Stimulated activated CD8-positive, alpha-beta memory T cell treated with anti-CD3 and anti-CD28 coated beads, Interleukin-2, amount 100 ng/mL, for 48 hours (primary cell): Measurements from ENCODE around the gene TTBK2.
"Not testable (repeated sequence)": the region's sequence is repeated elsewhere in the genome, so short reads cannot be mapped to it uniquely, and the experiment has no call there.

Experiments
- DNase-seq, 2 donors: peaks; one replicate each; pipeline ENCODE4 v3.0.0-alpha.2; 2020; ENCODE audit warnings: low read depth in 2 of 2

TTBK2 gene

GRCh38 chr15:42908538-42908937 lies 12.0 kb downstream of the TTBK2 start:
- no peak for DNase-seq

DNA sequence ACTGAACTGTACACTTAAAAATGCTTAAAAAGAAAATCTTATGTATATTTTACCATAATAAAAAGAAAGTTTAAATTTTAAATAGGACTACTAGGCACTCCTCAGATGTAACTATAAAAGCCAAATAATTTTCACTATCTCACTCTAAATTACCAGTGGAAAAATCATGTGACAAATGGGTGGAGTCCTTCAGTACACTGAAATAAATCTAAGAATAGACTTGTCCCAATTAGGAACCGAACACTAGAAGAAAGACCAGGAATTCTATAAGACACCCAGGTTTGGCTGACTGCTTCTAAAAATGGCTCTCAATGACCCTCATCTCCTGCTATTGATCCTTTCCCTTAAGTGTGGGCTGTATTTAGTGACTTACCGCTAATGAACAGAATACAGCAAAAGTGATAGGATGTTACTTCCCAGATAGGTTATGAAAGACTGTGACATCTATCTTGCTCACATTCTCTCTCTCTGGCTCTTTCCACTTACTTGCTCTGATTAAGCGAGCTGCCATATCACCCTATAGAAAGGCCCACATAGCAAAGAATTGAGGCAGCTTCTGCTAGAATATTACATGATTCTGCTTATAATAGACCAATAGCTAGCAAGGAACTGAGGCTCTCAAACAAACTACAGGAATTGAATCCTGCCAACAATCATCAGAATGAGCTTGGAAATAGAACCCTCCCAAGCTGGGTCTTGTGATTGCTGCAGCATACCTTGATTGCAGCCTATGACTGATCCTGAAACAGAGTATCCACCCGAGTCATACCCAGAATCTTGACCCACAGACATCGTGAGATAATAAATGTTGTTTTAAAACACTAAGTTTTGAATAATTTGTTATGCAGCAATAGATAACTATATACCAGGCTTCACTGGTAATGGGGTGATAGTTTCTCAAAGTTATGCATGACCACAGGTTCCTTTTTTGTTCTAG lies 16.9 kb downstream of the TTBK2 start:
- no peak for DNase-seq

DNA sequence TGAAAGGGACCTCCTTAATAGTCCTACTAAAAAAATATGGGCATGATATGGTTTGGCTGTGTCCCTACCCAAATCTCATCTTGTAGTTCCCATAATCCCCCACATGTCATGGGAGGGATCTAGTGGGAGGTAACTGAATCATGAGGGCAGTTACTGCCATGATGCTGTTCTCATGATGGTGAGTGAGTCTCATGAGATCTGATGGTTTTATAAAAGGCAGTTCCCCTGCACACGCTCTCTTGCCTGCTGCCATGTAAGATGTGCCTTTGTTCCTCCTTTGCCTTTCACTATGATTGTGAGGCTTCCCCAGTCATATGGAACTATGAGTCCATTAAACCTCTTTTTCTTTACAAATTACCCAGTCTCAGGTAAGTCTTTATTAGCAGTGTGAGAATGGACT lies 26.7 kb downstream of the TTBK2 start:
- DNase-seq = not testable (repeated sequence)

- DNase-seq = no peak
These were observed 29.0 kb downstream of the TTBK2 start for GRCh38 chr15:42891569-42891968.

DNA sequence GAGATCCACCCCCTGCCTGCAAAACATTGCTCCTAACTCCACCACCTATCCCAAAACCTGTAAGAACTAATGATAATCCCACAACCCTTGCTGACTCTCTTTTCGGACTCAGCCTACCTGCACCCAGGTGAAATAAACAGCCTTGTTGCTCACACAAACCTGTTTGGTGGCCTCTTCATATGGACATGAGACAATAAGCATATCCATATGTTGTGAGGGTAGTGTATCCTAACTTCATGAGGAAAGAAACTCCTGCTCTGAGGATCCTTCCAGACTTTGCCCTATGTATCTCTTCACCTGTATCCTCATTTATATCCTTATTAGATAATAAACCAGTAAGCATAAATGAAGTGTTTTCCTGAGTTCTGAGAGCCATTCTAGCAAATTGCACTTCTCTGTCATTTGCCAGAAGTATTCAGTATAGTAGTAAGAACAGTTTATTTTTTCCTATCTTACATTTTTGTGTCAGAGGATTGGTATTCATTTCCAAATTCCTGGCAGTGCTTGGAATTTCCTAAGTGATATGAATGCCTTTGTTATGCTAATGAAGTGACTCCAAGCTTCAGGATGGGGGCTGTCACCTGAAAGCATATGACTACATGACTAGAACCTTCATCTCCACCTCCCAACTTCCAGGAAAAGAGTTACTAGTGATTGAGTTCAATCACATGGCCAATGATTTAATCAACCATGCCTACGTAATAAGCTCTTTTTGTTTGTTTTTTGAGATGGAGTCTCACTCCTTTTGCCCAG lies 30.2 kb downstream of the TTBK2 start:
- DNase-seq = no peak

DNA sequence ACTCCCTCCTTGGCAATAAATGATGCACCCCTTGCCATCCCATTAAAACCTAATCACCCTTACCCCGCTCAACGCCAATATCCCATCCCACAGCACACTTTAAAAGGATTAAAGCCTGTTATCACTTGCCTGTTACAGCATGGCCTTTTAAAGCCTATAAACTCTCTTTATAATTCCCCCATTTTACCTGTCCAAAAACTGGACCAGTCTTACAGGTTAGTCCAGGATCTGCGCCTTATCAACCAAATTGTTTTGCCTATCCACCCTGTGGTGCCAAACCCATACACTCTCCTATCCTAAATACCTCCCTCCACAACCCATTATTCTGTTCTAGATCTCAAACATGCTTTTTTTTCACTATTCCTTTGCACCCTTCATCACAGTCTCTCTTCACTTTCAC lies 33.2 kb downstream of the TTBK2 start:
- not testable (repeated sequence) for DNase-seq

GRCh38 chr15:42880121-42880520 lies 40.5 kb downstream of the TTBK2 start:
- no peak for DNase-seq

GRCh38 chr15:42879443-42879842 lies 41.1 kb downstream of the TTBK2 start:
- no peak for DNase-seq

DNA sequence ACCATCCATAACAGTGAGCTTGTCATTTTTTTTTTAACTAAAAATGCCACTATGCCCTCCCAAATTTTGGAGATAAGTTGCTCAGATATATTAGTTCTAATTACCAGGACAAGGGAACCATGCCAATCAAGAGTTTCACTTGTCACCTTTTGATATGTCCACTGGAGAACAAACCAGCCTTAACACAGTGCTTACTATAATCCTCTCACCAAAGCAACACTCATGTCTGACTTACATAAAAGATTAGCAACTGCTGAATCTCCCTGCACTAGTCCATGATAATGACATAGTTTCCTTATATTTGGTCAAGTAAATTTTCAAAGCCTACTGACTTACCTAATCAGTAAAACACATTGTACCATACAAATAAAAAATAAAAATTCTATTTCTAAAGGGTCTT lies 44.4 kb downstream of the TTBK2 start:
- DNase-seq = no peak

GRCh38 chr15:42868683-42869082 lies 51.9 kb downstream of the TTBK2 start:
- DNase-seq = no peak

DNA sequence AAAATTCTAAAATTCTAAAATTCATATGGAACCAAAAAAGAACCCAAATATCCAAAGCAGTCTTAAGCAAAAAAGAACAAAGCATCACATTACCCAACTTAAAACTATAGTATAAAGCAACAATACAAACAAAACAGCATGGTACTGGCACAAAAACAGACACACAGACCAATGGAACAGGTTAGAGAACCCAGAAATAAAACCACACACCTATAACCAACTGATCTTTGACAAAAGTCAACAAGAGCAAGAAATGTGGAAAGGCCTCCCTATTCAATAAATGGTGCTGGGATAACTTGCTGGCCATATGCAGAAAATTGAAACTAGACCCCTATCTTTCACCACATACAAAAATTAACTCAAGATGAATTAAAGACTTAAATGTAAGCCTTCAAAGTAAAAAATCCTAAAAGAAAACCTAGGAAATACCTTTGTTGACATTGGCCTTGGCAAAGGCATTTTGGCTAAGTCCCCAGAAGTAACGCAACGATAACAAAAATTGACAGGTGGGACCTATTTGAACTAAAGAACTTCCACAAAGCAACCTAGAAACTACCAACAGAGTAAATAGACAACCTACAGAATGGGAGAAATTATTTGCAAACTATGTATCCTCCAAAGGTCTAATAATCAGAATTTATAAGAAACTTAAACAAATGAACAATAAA lies 56.9 kb downstream of the TTBK2 start:
- DNase-seq = no peak

DNA sequence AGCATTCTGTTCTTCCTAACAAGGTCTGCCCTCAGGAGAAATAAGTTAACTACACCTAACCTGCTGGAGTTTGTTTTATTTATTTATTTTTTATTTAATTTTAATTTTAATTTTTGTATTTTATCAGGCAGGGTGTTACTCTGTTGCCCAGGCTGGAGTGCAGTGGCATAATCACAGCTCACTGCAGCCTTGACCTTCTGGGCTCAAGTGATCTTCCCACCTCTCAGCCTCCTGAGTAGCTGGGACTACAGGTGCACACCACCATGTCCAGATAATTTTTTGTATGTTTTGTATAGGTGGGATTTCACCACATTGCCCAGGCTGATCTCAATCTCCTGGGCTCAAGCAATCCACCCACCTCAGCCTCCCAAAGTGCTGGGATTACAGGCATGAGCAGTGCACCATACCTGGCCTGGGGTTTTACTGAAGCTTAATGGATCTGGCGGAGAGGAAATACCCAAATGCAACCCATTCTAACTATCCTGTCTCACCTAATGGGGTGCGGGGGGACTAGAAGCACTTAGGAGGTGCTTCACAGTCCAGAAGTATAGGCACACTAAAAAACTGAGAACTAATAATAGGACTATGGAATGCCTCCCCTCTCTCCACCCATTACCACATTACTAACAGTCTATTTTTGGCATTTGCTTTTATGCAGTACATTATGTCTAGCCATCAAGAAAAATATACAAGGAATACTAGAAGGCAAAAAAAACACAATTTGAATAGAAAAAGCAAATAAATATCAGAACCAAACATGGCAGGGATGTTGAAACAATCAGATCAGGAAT lies 61.4 kb downstream of the TTBK2 start:
- no peak for DNase-seq

GRCh38 chr15:42858540-42858939 lies 62.0 kb downstream of the TTBK2 start:
- no peak for DNase-seq

DNA sequence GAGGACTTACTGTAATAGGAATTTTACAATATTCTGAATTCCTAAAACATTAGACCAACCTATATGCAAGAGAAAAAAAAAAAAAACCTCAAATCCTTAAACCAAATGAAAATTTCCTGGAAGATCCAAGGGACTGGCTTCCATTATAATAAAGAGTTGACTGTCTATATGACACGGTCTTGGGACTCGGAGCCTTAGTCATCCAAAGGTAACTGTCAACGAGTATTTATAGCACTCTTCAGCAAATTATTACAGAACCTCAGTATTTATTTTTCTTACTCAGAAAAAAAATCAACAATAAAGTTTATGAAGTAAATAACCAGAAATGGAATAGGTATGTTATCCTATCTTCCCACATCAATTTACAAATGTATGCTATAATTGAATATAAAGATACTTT lies 66.0 kb downstream of the TTBK2 start:
- DNase-seq = no peak

DNA sequence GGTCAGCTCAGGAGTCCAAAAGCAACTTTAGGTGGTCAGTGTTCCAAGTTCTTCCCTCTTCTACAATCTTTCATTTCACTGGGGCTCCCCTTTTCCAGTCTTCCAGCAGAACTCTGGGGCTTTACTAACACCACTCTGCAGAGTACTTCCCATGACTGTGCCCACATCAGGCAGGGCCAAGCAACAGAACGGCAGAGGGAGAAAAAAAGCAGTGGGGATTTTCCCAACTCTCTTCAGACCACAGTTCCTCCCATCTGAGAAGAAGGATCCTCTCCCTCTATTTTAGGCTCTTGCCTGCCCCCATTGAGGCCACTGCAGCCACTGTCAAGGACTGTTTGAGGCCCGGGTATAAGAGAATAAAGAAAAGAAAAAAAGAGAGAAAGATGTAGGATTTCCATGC lies 70.7 kb downstream of the TTBK2 start:
- no peak for DNase-seq

DNA sequence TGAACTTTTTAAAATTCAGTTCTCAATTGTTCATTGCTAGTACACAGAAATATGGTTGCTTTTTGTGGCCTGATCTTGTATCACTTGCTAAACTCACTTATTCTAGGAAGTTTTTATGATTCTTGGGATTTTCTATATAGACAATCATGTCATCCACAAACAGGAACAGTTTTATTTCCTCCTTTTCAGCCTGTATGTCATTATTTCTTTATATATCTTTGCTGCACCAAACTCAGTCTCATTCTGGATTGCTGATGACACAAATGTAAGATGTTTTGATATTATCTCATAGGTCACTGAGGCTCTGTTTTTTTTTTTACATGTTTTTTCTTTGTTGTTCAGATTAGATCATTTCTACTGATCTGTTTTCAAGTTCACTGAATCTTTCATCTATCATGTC lies 71.7 kb downstream of the TTBK2 start:
- no peak for DNase-seq

- DNase-seq = no peak
These were observed 73.9 kb downstream of the TTBK2 start for GRCh38 chr15:42846647-42847046.

GRCh38 chr15:42845581-42845980 lies 75.0 kb downstream of the TTBK2 start:
- DNase-seq = no peak

- DNase-seq = no peak
These were observed 76.9 kb downstream of the TTBK2 start for GRCh38 chr15:42843699-42844098.

GRCh38 chr15:42836251-42836650 lies 84.3 kb downstream of the TTBK2 start:
- no peak for DNase-seq

DNA sequence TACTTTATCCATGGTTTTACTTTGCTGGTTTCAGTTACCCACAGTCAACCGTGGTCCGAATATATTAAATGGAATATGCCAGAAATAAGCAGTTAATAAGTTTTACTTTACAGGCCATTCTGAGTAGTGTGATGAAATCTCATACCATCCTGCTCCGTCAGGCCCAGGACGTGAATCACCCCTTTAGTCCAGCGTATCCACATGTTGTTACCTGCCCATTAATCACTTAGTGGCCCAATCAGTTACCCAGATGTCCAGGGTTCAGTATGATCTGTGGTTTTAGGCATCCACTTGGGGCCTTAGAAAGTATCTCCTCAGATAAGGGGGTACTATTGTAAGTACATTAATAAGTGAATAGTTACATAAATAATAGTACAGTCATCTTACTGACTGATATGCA lies 88.0 kb downstream of the TTBK2 start:
- no peak for DNase-seq
